ENCODE measurements around the gene EIF4E1B.
A peak's percentile ranks its signal among the peaks of the same experiment; 100 is the strongest.

The EIF4E1B gene

DNA sequence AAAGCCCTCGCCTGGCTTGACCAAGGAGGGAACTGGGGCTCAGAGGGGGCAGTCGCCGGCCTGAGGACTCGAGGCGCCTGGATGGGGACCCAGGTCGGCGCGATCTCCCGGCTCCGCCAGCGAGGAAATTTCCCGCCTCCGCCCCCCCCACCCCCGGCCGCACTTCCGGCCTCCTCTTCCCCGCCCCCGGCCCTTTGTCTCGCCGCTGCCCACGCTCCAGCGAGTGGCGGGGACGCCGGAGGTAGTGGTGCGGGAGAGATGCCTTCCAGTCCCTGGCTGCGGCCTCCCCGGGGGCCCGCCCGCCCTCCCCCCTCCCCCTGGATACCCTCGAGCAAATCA is 20.1 kb upstream of the EIF4E1B start:
- Histone ChIP-seq H3K4me2 (peak overlapping the region; percentile 72 to 99 (median 93)), H3K36me3 (peaks cover 0 to 9% (median 0%) of the 10 kb centered on the region in 11 experiments; a peak in 3 of 22 replicates), H3K4me1 (peaks cover 16 to 54% (median 42%) of the 10 kb centered on the region in 10 experiments), H3K9ac (peak overlapping the region; percentile 75 to 89 (median 84); a peak in 21 of 22 replicates), H3K27me3 (peaks cover 0 to 4% (median 3%) of the 10 kb centered on the region in 11 experiments; a peak in 3 of 22 replicates), H3K4me3 (peak overlapping the region; percentile 70 to 86 (median 78)), H3K9me3 (replicated peaks in 1 of 11) (no peaks in the 10 kb centered on the region), H4K20me1 (peaks cover 0 to 47% (median 40%) of the 10 kb centered on the region in 11 experiments; a peak in 20 of 22 replicates), H3K27ac (peak overlapping the region in 9 of 11 experiments; percentile 59 to 86 (median 82); a peak in 17 of 22 replicates)
- no peak for TF ChIP-seq Cebpa-rat (IDR thresholded peaks at IDR 0.05)

DNA sequence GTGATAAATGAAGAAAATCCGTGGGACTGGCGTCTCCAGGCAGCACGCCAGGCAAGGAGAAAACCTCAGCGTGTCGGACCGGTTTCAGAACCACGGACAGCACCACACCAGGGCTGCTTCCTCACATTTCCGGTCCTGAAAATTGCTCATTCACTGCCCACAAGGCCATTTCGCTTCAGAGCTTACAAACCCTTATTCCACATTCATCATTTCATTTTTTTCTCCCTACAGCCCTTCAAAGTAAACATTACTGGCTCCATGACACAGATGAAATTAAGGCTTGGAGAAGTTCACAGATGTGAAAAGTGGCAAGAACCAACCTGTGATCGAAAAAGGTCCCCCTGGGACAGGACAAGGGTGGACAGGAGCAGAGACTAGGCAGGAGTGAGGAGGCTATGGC is 19.0 kb upstream of the EIF4E1B start:
- Histone ChIP-seq H3K36me3 (0 out of 22 replicates have a peak, but pooled peaks cover 0 to 6% (median 0%) of the 10 kb centered on the region in 11 experiments), H4K20me1 (peaks cover 0 to 37% (median 30%) of the 10 kb centered on the region in 11 experiments; a peak in 20 of 22 replicates), H3K4me2 (peak overlapping the region in 4 of 11 experiments; percentile 11 to 52 (median 40); a peak in 6 of 22 replicates), H3K27me3 (peaks cover 0 to 4% (median 3%) of the 10 kb centered on the region in 11 experiments; a peak in 3 of 22 replicates), H3K27ac (no peak overlapping the region), H3K9me3 (replicated peaks in 1 of 11) (no peaks in the 10 kb centered on the region), H3K4me1 (peaks cover 23 to 58% (median 37%) of the 10 kb centered on the region in 10 experiments), H3K4me3 (no peak overlapping the region), H3K9ac (no peak overlapping the region)
- no peak for TF ChIP-seq Cebpa-rat (IDR thresholded peaks at IDR 0.05)

GRCh38 chr5:176612008-176612407 is 18.5 kb upstream of the EIF4E1B start:
- peak overlapping the region in 2 of 11 experiments; percentile 40 to 52; a peak in 4 of 22 replicates for H3K4me2 ChIP-seq
- no peak overlapping the region for H3K4me3 ChIP-seq
- peaks cover 23 to 53% (median 34%) of the 10 kb centered on the region in 10 experiments for H3K4me1 ChIP-seq
- no peaks in the 10 kb centered on the region for H3K9me3 ChIP-seq (replicated peaks in 1 of 11)
- H4K20me1 ChIP-seq = peaks cover 0 to 31% (median 24%) of the 10 kb centered on the region in 11 experiments; a peak in 20 of 22 replicates
- no peak overlapping the region for H3K9ac ChIP-seq
- TF ChIP-seq Cebpa-rat (IDR thresholded peaks at IDR 0.05) = no peak
- H3K27ac ChIP-seq = no peak overlapping the region
- peaks cover 0 to 4% (median 3%) of the 10 kb centered on the region in 11 experiments; a peak in 3 of 22 replicates for H3K27me3 ChIP-seq
- 0 out of 22 replicates have a peak, but pooled peaks cover 0 to 6% (median 0%) of the 10 kb centered on the region in 11 experiments for H3K36me3 ChIP-seq

DNA sequence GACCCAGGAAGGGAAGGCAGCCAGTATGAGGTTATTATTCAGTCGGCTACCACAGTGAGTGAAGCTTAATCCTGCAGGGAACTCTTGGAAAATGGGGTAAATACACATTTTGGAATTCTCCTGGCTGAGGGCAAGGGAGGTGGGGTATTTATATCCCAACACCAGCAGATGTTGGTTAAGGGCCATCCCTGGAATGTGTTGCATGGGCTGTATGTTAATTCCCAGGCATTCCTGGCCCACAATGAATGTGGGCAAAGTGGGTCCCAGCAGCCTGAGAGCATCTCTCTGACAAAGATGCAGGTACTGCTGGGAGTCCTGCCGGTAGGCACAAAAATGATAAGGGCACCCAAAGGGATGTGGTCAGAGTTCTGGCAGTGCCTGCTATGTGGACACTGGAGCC is 17.6 kb upstream of the EIF4E1B start:
- Histone ChIP-seq H3K9me3 (replicated peaks in 1 of 11) (no peaks in the 10 kb centered on the region), H3K4me2 (no peak overlapping the region), H3K27me3 (peaks cover 0 to 8% (median 3%) of the 10 kb centered on the region in 11 experiments; a peak in 6 of 22 replicates), H3K27ac (no peak overlapping the region), H3K36me3 (0 out of 22 replicates have a peak, but pooled peaks cover 0 to 6% (median 0%) of the 10 kb centered on the region in 11 experiments), H3K4me1 (peaks cover 21 to 51% (median 29%) of the 10 kb centered on the region in 10 experiments), H4K20me1 (peaks cover 0 to 23% (median 16%) of the 10 kb centered on the region in 11 experiments; a peak in 20 of 22 replicates), H3K4me3 (no peak overlapping the region), H3K9ac (no peak overlapping the region)
- TF ChIP-seq Cebpa-rat (IDR thresholded peaks at IDR 0.05) = no peak

DNA sequence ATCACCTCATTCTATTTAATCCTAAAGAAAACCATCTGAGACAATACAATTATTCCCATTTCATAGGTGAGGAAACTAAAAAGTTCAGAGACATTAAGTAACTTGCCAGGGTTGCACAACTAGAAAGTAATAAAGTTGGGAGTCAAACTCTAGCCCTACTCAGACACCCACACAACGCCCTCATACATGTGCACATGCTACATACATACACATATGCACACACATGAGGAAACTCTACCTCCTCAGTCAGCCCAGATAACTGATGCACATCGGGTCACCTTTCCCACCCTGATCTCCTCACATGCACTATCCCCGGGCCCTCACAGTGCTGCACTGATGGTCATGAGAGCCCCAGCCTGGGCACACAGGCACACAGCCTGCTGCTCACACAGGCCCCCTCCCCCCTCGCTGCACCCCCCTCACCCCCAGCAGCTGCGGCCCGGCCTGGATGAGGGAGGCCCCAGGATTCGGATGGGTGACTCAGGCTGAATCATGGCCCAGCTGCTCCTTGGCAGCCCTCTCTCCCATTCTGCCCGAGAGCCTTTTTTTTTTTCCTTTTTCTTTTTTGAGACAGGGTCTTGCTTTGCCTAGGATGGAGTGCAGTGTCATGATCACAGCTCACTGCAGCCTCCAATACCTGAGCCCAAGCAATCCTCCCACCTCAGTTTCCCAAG is 15.5 kb upstream of the EIF4E1B start:
- Histone ChIP-seq H3K4me3 (no peak overlapping the region), H3K4me1 (peaks cover 16 to 47% (median 26%) of the 10 kb centered on the region in 10 experiments), H3K27me3 (peaks cover 8 to 28% (median 23%) of the 10 kb centered on the region in 11 experiments), H3K27ac (no peak overlapping the region), H3K4me2 (peak overlapping the region in 10 of 11 experiments; percentile 19 to 61 (median 46); a peak in 17 of 22 replicates), H3K9me3 (replicated peaks in 1 of 11) (peaks cover 0 to 7% (median 0%) of the 10 kb centered on the region in 11 experiments; a peak in 2 of 22 replicates), H3K9ac (no peak overlapping the region), H4K20me1 (peaks cover 0 to 12% (median 6%) of the 10 kb centered on the region in 11 experiments; a peak in 7 of 22 replicates), H3K36me3 (no peaks in the 10 kb centered on the region)
- TF ChIP-seq Cebpa-rat (IDR thresholded peaks at IDR 0.05) = no peak

GRCh38 chr5:176616511-176616910 is 14.0 kb upstream of the EIF4E1B start:
- no peak overlapping the region for H3K4me3 ChIP-seq
- H3K4me1 ChIP-seq = peaks cover 32 to 57% (median 39%) of the 10 kb centered on the region in 10 experiments
- H3K27ac ChIP-seq = no peak overlapping the region
- no peak for TF ChIP-seq Cebpa-rat (IDR thresholded peaks at IDR 0.05)
- H3K9ac ChIP-seq = no peak overlapping the region
- H3K36me3 ChIP-seq = no peaks in the 10 kb centered on the region
- peaks cover 24 to 40% (median 36%) of the 10 kb centered on the region in 11 experiments for H3K27me3 ChIP-seq
- H3K9me3 ChIP-seq (replicated peaks in 1 of 11) = peaks cover 0 to 8% (median 0%) of the 10 kb centered on the region in 11 experiments; a peak in 2 of 22 replicates
- H4K20me1 ChIP-seq = peaks cover 0 to 24% (median 6%) of the 10 kb centered on the region in 11 experiments; a peak in 8 of 22 replicates
- H3K4me2 ChIP-seq = peak overlapping the region in 2 of 11 experiments; percentile 4 to 28; a peak in 1 of 22 replicates

- H4K20me1 ChIP-seq = peaks cover 0 to 18% (median 5%) of the 10 kb centered on the region in 11 experiments; a peak in 8 of 22 replicates
These were observed 11.7 kb upstream of the EIF4E1B start for GRCh38 chr5:176618783-176619182.

GRCh38 chr5:176619203-176619568 is 11.3 kb upstream of the EIF4E1B start:
- no peak for TF ChIP-seq Cebpa-rat (IDR thresholded peaks at IDR 0.05)
- H3K9me3 ChIP-seq (replicated peaks in 1 of 11) = peaks cover 0 to 8% (median 0%) of the 10 kb centered on the region in 11 experiments; a peak in 2 of 22 replicates
- H3K4me1 ChIP-seq = peaks cover 37 to 62% (median 48%) of the 10 kb centered on the region in 10 experiments
- H3K27ac ChIP-seq = no peak overlapping the region
- peak overlapping the region in 6 of 10 experiments; percentile 27 to 56 (median 40); a peak in 9 of 20 replicates for H3K4me3 ChIP-seq
- no peak overlapping the region for H3K9ac ChIP-seq
- H3K27me3 ChIP-seq = peaks cover 25 to 48% (median 41%) of the 10 kb centered on the region in 11 experiments
- H4K20me1 ChIP-seq = peaks cover 0 to 18% (median 4%) of the 10 kb centered on the region in 11 experiments; a peak in 8 of 22 replicates
- H3K36me3 ChIP-seq = no peaks in the 10 kb centered on the region
- H3K4me2 ChIP-seq = peak overlapping the region; percentile 71 to 90 (median 79)

More at GRCh38 chr5:176618783-176619182, 11.7 kb upstream of the EIF4E1B start:
- peak overlapping the region; percentile 66 to 90 (median 79) for H3K4me2 ChIP-seq
- no peak overlapping the region for H3K9ac ChIP-seq
- H3K9me3 ChIP-seq (replicated peaks in 1 of 11) = peaks cover 0 to 8% (median 0%) of the 10 kb centered on the region in 11 experiments; a peak in 2 of 22 replicates
- no peak overlapping the region for H3K27ac ChIP-seq
- no peaks in the 10 kb centered on the region for H3K36me3 ChIP-seq
- peaks cover 37 to 62% (median 46%) of the 10 kb centered on the region in 10 experiments for H3K4me1 ChIP-seq
- TF ChIP-seq Cebpa-rat (IDR thresholded peaks at IDR 0.05) = no peak
- peaks cover 25 to 48% (median 41%) of the 10 kb centered on the region in 11 experiments for H3K27me3 ChIP-seq
- peak overlapping the region in 6 of 10 experiments; percentile 27 to 56 (median 40); a peak in 9 of 20 replicates for H3K4me3 ChIP-seq

All from BLaER1 treated with 17β-estradiol and CSF1 and Interleukin-3, amounts not matched to agents 10 nM and 100 nM (cell line).